ENCODE measurements around the gene SYNGAP1.

SYNGAP1 gene

GRCh38 chr6:33455051-33455450, 35.2 kb downstream of the SYNGAP1 start:
- Histone ChIP-seq H2AK5ac (ENCODE audit: low read depth, low read length) (peak overlapping the region; percentile 6), H3K36me3 (replicated peaks in 1 of 2; ENCODE audit: control insufficient read depth in 2 of 2, insufficient read depth in 2 of 2, low read length in 2 of 2) (peaks cover 24 to 55% of the 10 kb centered on the region in 2 donors), H3K4me2 (ENCODE audit: insufficient read depth, low read length, poor library complexity, severe bottlenecking) (peak overlapping the region; percentile 71), H3K4me1 (ENCODE audit: control insufficient read depth in 2 of 2, insufficient read depth in 1 of 2, low read depth in 1 of 2, low read length in 2 of 2) (peaks cover 6 to 11% of the 10 kb centered on the region in 2 donors), H3K79me1 (ENCODE audit: low read depth, low read length) (peaks cover 9% of the 10 kb centered on the region), H3K4ac (ENCODE audit: low read length) (no peak overlapping the region), H4K91ac (ENCODE audit: low read depth, low read length, poor library complexity) (no peak overlapping the region), H3K9me3 (replicated peaks in 1 of 2; ENCODE audit: control insufficient read depth in 2 of 2, insufficient read depth in 1 of 2, low read depth in 1 of 2, low read length in 2 of 2) (no peaks in the 10 kb centered on the region), H3K27me3 (ENCODE audit: control insufficient read depth in 3 of 3, insufficient read depth in 3 of 3, low read depth in 1 of 3, low read length in 3 of 3) (no peaks in the 10 kb centered on the region), H4K8ac (ENCODE audit: low read depth, low read length) (no peak overlapping the region), H3K18ac (ENCODE audit: low read length) (no peak overlapping the region), H2BK15ac (ENCODE audit: low read length) (no peak overlapping the region), H3K23ac (ENCODE audit: low read depth, low read length, poor library complexity) (no peak overlapping the region), H2BK5ac (ENCODE audit: low read length) (peak overlapping the region; percentile 80), H3K4me3 (ENCODE audit: low read length in 2 of 2) (peak overlapping the region; percentile 93 to 94), H2AFZ (ENCODE audit: low read length) (peak overlapping the region; percentile 83), H3K27ac (replicated peaks; ENCODE audit: low read length) (no peak overlapping the region), H2BK12ac (ENCODE audit: low read length) (no peak overlapping the region), H3K14ac (ENCODE audit: low read length) (no peak overlapping the region), H3K9ac (ENCODE audit: low read depth, low read length, poor library complexity) (peak overlapping the region; percentile 38), H2BK120ac (ENCODE audit: low read depth, low read length) (no peak overlapping the region)
- no CpG with 5 or more reads among the region's 16 CpGs for WGBS, 2 donors (ENCODE audit: extremely low coverage in 2 of 2, insufficient read length in 2 of 2, insufficient replicate concordance in 1 of 2)
- DNase-seq (ENCODE audit: low spot score) = no peak

- no peak overlapping the region for H4K8ac ChIP-seq (ENCODE audit: low read depth, low read length)
Observed at GRCh38 chr6:33456156-33456555, 36.3 kb downstream of the SYNGAP1 start.

GRCh38 chr6:33458676-33459075, 38.8 kb downstream of the SYNGAP1 start:
- H4K91ac ChIP-seq (ENCODE audit: low read depth, low read length, poor library complexity) = no peak overlapping the region
- H2BK15ac ChIP-seq (ENCODE audit: low read length) = no peak overlapping the region
- no CpG with 5 or more reads among the region's 3 CpGs for WGBS, 2 donors (ENCODE audit: extremely low coverage in 2 of 2, insufficient read length in 2 of 2, insufficient replicate concordance in 1 of 2)

More at GRCh38 chr6:33456156-33456555, 36.3 kb downstream of the SYNGAP1 start:
- Histone ChIP-seq H3K9me3 (replicated peaks in 1 of 2; ENCODE audit: control insufficient read depth in 2 of 2, insufficient read depth in 1 of 2, low read depth in 1 of 2, low read length in 2 of 2) (no peaks in the 10 kb centered on the region), H3K4ac (ENCODE audit: low read length) (no peak overlapping the region), H2BK15ac (ENCODE audit: low read length) (no peak overlapping the region), H2BK12ac (ENCODE audit: low read length) (no peak overlapping the region), H2BK5ac (ENCODE audit: low read length) (no peak overlapping the region), H4K91ac (ENCODE audit: low read depth, low read length, poor library complexity) (no peak overlapping the region), H3K14ac (ENCODE audit: low read length) (no peak overlapping the region), H3K4me2 (ENCODE audit: insufficient read depth, low read length, poor library complexity, severe bottlenecking) (no peak overlapping the region), H3K18ac (ENCODE audit: low read length) (no peak overlapping the region), H3K36me3 (replicated peaks in 1 of 2; ENCODE audit: control insufficient read depth in 2 of 2, insufficient read depth in 2 of 2, low read length in 2 of 2) (peaks cover 24 to 45% of the 10 kb centered on the region in 2 donors), H2AFZ (ENCODE audit: low read length) (no peak overlapping the region), H3K4me3 (ENCODE audit: low read length in 2 of 2) (no peak overlapping the region), H2AK5ac (ENCODE audit: low read depth, low read length) (no peak overlapping the region), H3K79me1 (ENCODE audit: low read depth, low read length) (peaks cover 9% of the 10 kb centered on the region), H3K9ac (ENCODE audit: low read depth, low read length, poor library complexity) (no peak overlapping the region), H3K4me1 (ENCODE audit: control insufficient read depth in 2 of 2, insufficient read depth in 1 of 2, low read depth in 1 of 2, low read length in 2 of 2) (peaks cover 6 to 11% of the 10 kb centered on the region in 2 donors), H3K27me3 (ENCODE audit: control insufficient read depth in 3 of 3, insufficient read depth in 3 of 3, low read depth in 1 of 3, low read length in 3 of 3) (no peaks in the 10 kb centered on the region), H3K23ac (ENCODE audit: low read depth, low read length, poor library complexity) (no peak overlapping the region), H3K27ac (replicated peaks; ENCODE audit: low read length) (no peak overlapping the region), H2BK120ac (ENCODE audit: low read depth, low read length) (no peak overlapping the region)
- DNase-seq (ENCODE audit: low spot score) = no peak
- WGBS, 2 donors (ENCODE audit: extremely low coverage in 2 of 2, insufficient read length in 2 of 2, insufficient replicate concordance in 1 of 2) = no CpG with 5 or more reads among the region's 12 CpGs

GRCh38 chr6:33459226-33459625, 39.4 kb downstream of the SYNGAP1 start:
- Histone ChIP-seq H3K27ac (replicated peaks; ENCODE audit: low read length) (no peak overlapping the region), H3K4me3 (ENCODE audit: low read length in 2 of 2) (no peak overlapping the region), H2BK120ac (ENCODE audit: low read depth, low read length) (no peak overlapping the region), H2BK15ac (ENCODE audit: low read length) (no peak overlapping the region), H2BK5ac (ENCODE audit: low read length) (no peak overlapping the region), H2BK12ac (ENCODE audit: low read length) (no peak overlapping the region), H3K27me3 (ENCODE audit: control insufficient read depth in 3 of 3, insufficient read depth in 3 of 3, low read depth in 1 of 3, low read length in 3 of 3) (no peaks in the 10 kb centered on the region), H4K91ac (ENCODE audit: low read depth, low read length, poor library complexity) (no peak overlapping the region), H3K9ac (ENCODE audit: low read depth, low read length, poor library complexity) (no peak overlapping the region), H2AK5ac (ENCODE audit: low read depth, low read length) (no peak overlapping the region), H4K8ac (ENCODE audit: low read depth, low read length) (no peak overlapping the region), H3K4me2 (ENCODE audit: insufficient read depth, low read length, poor library complexity, severe bottlenecking) (no peak overlapping the region), H3K4ac (ENCODE audit: low read length) (no peak overlapping the region), H3K36me3 (replicated peaks in 1 of 2; ENCODE audit: control insufficient read depth in 2 of 2, insufficient read depth in 2 of 2, low read length in 2 of 2) (peaks cover 21 to 28% of the 10 kb centered on the region in 2 donors), H3K18ac (ENCODE audit: low read length) (no peak overlapping the region), H2AFZ (ENCODE audit: low read length) (no peak overlapping the region), H3K23ac (ENCODE audit: low read depth, low read length, poor library complexity) (no peak overlapping the region), H3K4me1 (ENCODE audit: control insufficient read depth in 2 of 2, insufficient read depth in 1 of 2, low read depth in 1 of 2, low read length in 2 of 2) (peaks cover 6 to 7% of the 10 kb centered on the region in 2 donors), H3K14ac (ENCODE audit: low read length) (no peak overlapping the region), H3K79me1 (ENCODE audit: low read depth, low read length) (peaks cover 9% of the 10 kb centered on the region), H3K9me3 (replicated peaks in 1 of 2; ENCODE audit: control insufficient read depth in 2 of 2, insufficient read depth in 1 of 2, low read depth in 1 of 2, low read length in 2 of 2) (no peaks in the 10 kb centered on the region)
- no peak for DNase-seq (ENCODE audit: low spot score)
- WGBS, 2 donors (ENCODE audit: extremely low coverage in 2 of 2, insufficient read length in 2 of 2, insufficient replicate concordance in 1 of 2) = no CpG with 5 or more reads among the region's 2 CpGs

More at GRCh38 chr6:33458676-33459075, 38.8 kb downstream of the SYNGAP1 start:
- no peak overlapping the region for H2BK5ac ChIP-seq (ENCODE audit: low read length)
- H3K9ac ChIP-seq (ENCODE audit: low read depth, low read length, poor library complexity) = no peak overlapping the region
- H3K4me3 ChIP-seq (ENCODE audit: low read length in 2 of 2) = no peak overlapping the region
- no peaks in the 10 kb centered on the region for H3K27me3 ChIP-seq (ENCODE audit: control insufficient read depth in 3 of 3, insufficient read depth in 3 of 3, low read depth in 1 of 3, low read length in 3 of 3)
- H3K36me3 ChIP-seq (replicated peaks in 1 of 2; ENCODE audit: control insufficient read depth in 2 of 2, insufficient read depth in 2 of 2, low read length in 2 of 2) = peaks cover 21 to 28% of the 10 kb centered on the region in 2 donors
- no peak overlapping the region for H2BK12ac ChIP-seq (ENCODE audit: low read length)
- H3K4me1 ChIP-seq (ENCODE audit: control insufficient read depth in 2 of 2, insufficient read depth in 1 of 2, low read depth in 1 of 2, low read length in 2 of 2) = peaks cover 6 to 8% of the 10 kb centered on the region in 2 donors
- H2BK120ac ChIP-seq (ENCODE audit: low read depth, low read length) = no peak overlapping the region
- H2AFZ ChIP-seq (ENCODE audit: low read length) = no peak overlapping the region
- no peak overlapping the region for H3K18ac ChIP-seq (ENCODE audit: low read length)
- H2AK5ac ChIP-seq (ENCODE audit: low read depth, low read length) = no peak overlapping the region
- DNase-seq (ENCODE audit: low spot score) = no peak
- no peak overlapping the region for H3K27ac ChIP-seq (replicated peaks; ENCODE audit: low read length)
- peaks cover 9% of the 10 kb centered on the region for H3K79me1 ChIP-seq (ENCODE audit: low read depth, low read length)
- H3K23ac ChIP-seq (ENCODE audit: low read depth, low read length, poor library complexity) = no peak overlapping the region
- H3K4me2 ChIP-seq (ENCODE audit: insufficient read depth, low read length, poor library complexity, severe bottlenecking) = no peak overlapping the region
- H4K8ac ChIP-seq (ENCODE audit: low read depth, low read length) = no peak overlapping the region
- no peak overlapping the region for H3K4ac ChIP-seq (ENCODE audit: low read length)
- no peaks in the 10 kb centered on the region for H3K9me3 ChIP-seq (replicated peaks in 1 of 2; ENCODE audit: control insufficient read depth in 2 of 2, insufficient read depth in 1 of 2, low read depth in 1 of 2, low read length in 2 of 2)
- H3K14ac ChIP-seq (ENCODE audit: low read length) = no peak overlapping the region

All from neuronal stem cell (in vitro differentiated cells).